ENCODE measurements around the gene VPS8. TPM values are rescaled to one million over a fixed set of nuclear protein-coding genes. Genes with fewer than 3 reads are reported as not detected.

Gene VPS8
- total and polyA plus RNA-seq, 9 of the 15 experiments (the other 6 are each of a cell fraction or from before 2014, with no cell fraction given): 7.2 to 41.0 (median 28.3) TPM

- ChIA-PET POLR2A (no interaction called here), CTCF (ENCODE audit: low intra/inter-chr PET ratio) (interaction anchor here (2.2 kb wide), 1 partner anchor 241 kb away, joined by 12 read pairs; the partner anchor contains the start of gene EPHB3)
- H3K9me1 ChIP-seq (ENCODE audit: control insufficient read depth, insufficient read depth, low read length): no peaks in the 10 kb centered on the region
- DNase-seq (ENCODE audit: extremely low read depth in 1 of 4, low spot score in 3 of 4) (no peak), ATAC-seq (no peak), FAIRE-seq (no peak)
- peaks cover 4% of the 10 kb centered on the region for H3K9me3 ChIP-seq (replicated peaks; ENCODE audit: control insufficient read depth, insufficient read depth, low read depth, low read length)
- H3K36me3 ChIP-seq (ENCODE audit: control insufficient read depth, insufficient read depth, low read length): no peaks in the 10 kb centered on the region
- no peaks in the 10 kb centered on the region for H3K79me2 ChIP-seq (ENCODE audit: control insufficient read depth, insufficient read depth, low read length)
- H4K20me1 ChIP-seq (replicated peaks; ENCODE audit: control insufficient read depth, insufficient read depth, low read length): no peaks in the 10 kb centered on the region
- no peak overlapping the region for H3K9ac ChIP-seq (ENCODE audit: insufficient read depth in 1 of 2, low read depth in 2 of 2, low read length in 2 of 2)
- no peak for TF ChIP-seq PATZ1 (CRISPR knock-in tag; IDR thresholded peaks at IDR 0.05; ENCODE audit: borderline replicate concordance)
- 24% methylated on average over 4 of the region's 4 CpGs for WGBS (ENCODE audit: insufficient coverage, low coverage, missing lambda C conversion rate)
- no peak overlapping the region for H3K27ac ChIP-seq (ENCODE audit: extremely low read depth, low read depth, low read length)
- no TSS peak for BruUV-seq (replicated peaks)
- in situ Hi-C loops (cut with MboI): no loop called here
- intact Hi-C loops (cut with micrococcal nuclease): no loop called here
- peaks cover 0 to 11% of the 10 kb centered on the region in 2 experiments; a peak in 3 of 5 replicates for H3K27me3 ChIP-seq (ENCODE audit: control insufficient read depth in 2 of 2, insufficient read depth in 2 of 2, low read length in 2 of 2)
- no peak overlapping the region for H3K4me3 ChIP-seq
- H3K4me1 ChIP-seq (replicated peaks in 1 of 2; ENCODE audit: control insufficient read depth in 2 of 2, insufficient read depth in 2 of 2, low read length in 2 of 2): peaks cover 0 to 14% of the 10 kb centered on the region in 2 experiments; a peak in 4 of 5 replicates
- no peak overlapping the region for H2AFZ ChIP-seq (ENCODE audit: low read depth, low read length)
- no peak overlapping the region for H3K4me2 ChIP-seq (ENCODE audit: insufficient read depth, low read length)
Observed at GRCh38 chr3:184802150-184802549, 9.8 kb upstream of the VPS8 start.

- FAIRE-seq (peak; percentile 51), DNase-seq (ENCODE audit: extremely low read depth in 1 of 4, low spot score in 3 of 4) (no peak), ATAC-seq (no peak)
- no peaks in the 10 kb centered on the region for H4K20me1 ChIP-seq (replicated peaks; ENCODE audit: control insufficient read depth, insufficient read depth, low read length)
- BruUV-seq (replicated peaks): no TSS peak
- H3K4me3 ChIP-seq: no peak overlapping the region
- WGBS (ENCODE audit: insufficient coverage, low coverage, missing lambda C conversion rate): 0% methylated on average over 1 of the region's 1 CpG
- H3K27me3 ChIP-seq (ENCODE audit: control insufficient read depth in 2 of 2, insufficient read depth in 2 of 2, low read length in 2 of 2): peaks cover 0 to 11% of the 10 kb centered on the region in 2 experiments; a peak in 3 of 5 replicates
- ChIA-PET CTCF (ENCODE audit: low intra/inter-chr PET ratio) (no interaction called here), POLR2A (interaction anchor here (1.3 kb wide), 1 partner anchor 26 kb away, joined by 3 read pairs; no protein-coding TSS in a partner anchor)
- intact Hi-C loops (cut with micrococcal nuclease): no loop called here
- H3K9me3 ChIP-seq (replicated peaks; ENCODE audit: control insufficient read depth, insufficient read depth, low read depth, low read length): no peaks in the 10 kb centered on the region
- no peak overlapping the region for H3K27ac ChIP-seq (ENCODE audit: extremely low read depth, low read depth, low read length)
- no peak overlapping the region for H3K4me2 ChIP-seq (ENCODE audit: insufficient read depth, low read length)
- H3K79me2 ChIP-seq (ENCODE audit: control insufficient read depth, insufficient read depth, low read length): no peaks in the 10 kb centered on the region
- TF ChIP-seq ZNF121 (CRISPR knock-in tag; conservative IDR thresholded peaks at IDR 0.05) (peak; percentile 25; the same call in 1 of the 2 replicates), IRF9 (tag; IDR thresholded peaks at IDR 0.05) (no peak), PTTG1 (tag; IDR thresholded peaks at IDR 0.05; ENCODE audit: low read depth) (no peak), ZNF197 (CRISPR knock-in tag; IDR thresholded peaks at IDR 0.05; ENCODE audit: low read depth) (no peak)
- in situ Hi-C loops (cut with MboI): no loop called here
- no peaks in the 10 kb centered on the region for H3K9me1 ChIP-seq (ENCODE audit: control insufficient read depth, insufficient read depth, low read length)
- H2AFZ ChIP-seq (ENCODE audit: low read depth, low read length): no peak overlapping the region
- no peaks in the 10 kb centered on the region for H3K36me3 ChIP-seq (ENCODE audit: control insufficient read depth, insufficient read depth, low read length)
- H3K9ac ChIP-seq (ENCODE audit: insufficient read depth in 1 of 2, low read depth in 2 of 2, low read length in 2 of 2): no peak overlapping the region
- H3K4me1 ChIP-seq (replicated peaks in 1 of 2; ENCODE audit: control insufficient read depth in 2 of 2, insufficient read depth in 2 of 2, low read length in 2 of 2): peaks cover 0 to 14% of the 10 kb centered on the region in 2 experiments; a peak in 4 of 5 replicates
Observed at GRCh38 chr3:184804801-184805200, 7.2 kb upstream of the VPS8 start.

All from K562 (cell line).